GM08714 (cell line): ENCODE measurements around the gene ADCY7.

Experiments used
- H3K4me3 ChIP-seq: fragments of 200-500 bp; sonication (Bioruptor generic); 2 replicates; pipeline ENCODE4 v1.5.1; 2014; ENCODE audit warnings: mild to moderate bottlenecking, low read length, inconsistent platforms
- ZNF274 ChIP-seq: IDR thresholded peaks from 2 replicates; pipeline ENCODE4 v1.6.1; 2012; ENCODE audit warnings: mild to moderate bottlenecking, low read depth, low read length

Gene ADCY7

GRCh38 chr16:50244504-50245416 is 21.6 kb upstream of the ADCY7 start:
- TF ChIP-seq ZNF274 = no peak
- no peak overlapping the region for H3K4me3 ChIP-seq

- no peak for TF ChIP-seq ZNF274
- H3K4me3 ChIP-seq = peak overlapping the region; percentile 72; the same call in 1 of the 2 replicates
Measured at GRCh38 chr16:50245417-50246298, 20.7 kb upstream of the ADCY7 start.

DNA sequence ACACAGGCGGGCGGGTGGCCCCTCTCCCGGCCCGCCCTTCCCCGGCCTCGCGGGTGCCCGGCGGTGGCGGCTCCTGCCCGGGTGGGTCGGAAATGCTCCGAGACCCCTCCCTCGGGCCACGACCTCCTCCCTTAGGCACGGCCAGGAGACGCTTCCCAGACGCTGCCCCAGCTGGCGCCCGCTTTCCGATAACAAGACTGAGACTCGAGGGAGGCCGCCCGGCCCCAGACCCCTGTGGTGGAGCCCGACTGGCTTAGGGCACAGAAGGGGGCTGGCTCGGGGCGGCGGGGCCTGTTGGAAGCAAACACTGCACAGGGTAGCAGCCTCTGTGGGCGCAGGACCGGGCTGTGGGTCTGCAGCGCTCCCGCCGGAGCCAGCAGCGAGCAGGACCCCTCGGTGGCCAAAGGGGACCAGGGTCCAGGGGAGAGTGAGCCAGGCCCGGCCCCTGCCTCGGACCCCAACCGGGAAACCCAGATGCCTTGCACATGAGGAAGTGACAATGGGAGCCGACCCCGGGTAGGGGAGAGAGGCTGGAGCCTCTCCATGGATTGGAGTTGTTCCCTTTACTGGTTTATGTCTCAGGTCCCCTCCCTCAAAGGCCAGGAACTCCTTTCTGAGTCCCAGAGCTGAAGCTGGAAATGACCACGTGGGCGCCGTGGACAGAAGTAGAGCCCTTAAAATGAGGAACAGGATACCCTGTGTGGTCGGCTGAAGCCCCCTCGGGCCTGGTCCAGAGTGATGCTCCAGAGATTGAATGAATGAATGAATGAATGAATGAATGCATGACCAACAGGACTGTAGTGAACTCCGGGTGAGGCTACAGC is 19.8 kb upstream of the ADCY7 start:
- TF ChIP-seq ZNF274 = no peak
- H3K4me3 ChIP-seq = peak overlapping the region; percentile 72; the same call in 1 of the 2 replicates

GRCh38 chr16:50247123-50247905 is 19.0 kb upstream of the ADCY7 start:
- no peak overlapping the region for H3K4me3 ChIP-seq
- TF ChIP-seq ZNF274 = no peak

GRCh38 chr16:50247906-50248608 is 18.3 kb upstream of the ADCY7 start:
- no peak for TF ChIP-seq ZNF274
- no peak overlapping the region for H3K4me3 ChIP-seq

DNA sequence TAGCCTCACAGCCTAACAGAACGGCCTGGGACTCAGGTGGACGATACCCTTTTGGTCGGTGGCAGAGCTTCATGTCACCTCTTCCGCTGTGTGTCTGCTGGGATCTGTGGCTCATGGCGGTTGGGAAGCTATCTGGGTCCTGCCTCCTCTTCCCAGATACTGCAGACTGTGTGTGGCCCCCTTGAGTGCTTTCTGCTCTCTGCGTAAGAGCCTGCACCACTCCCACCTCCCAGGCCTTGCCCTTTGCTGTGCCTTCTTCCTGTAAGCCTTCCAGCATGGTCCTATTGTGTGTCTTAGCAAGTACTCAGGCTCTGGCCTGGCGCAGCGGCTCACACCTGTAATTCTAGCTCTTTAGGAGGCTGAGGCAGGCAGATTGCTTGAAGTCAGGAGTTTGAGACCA is 17.5 kb upstream of the ADCY7 start:
- H3K4me3 ChIP-seq = no peak overlapping the region
- TF ChIP-seq ZNF274 = no peak

- TF ChIP-seq ZNF274 = no peak
Measured at GRCh38 chr16:50251375-50252081, 14.8 kb upstream of the ADCY7 start.

GRCh38 chr16:50252082-50252611 is 14.2 kb upstream of the ADCY7 start:
- TF ChIP-seq ZNF274 = no peak
- H3K4me3 ChIP-seq = no peak overlapping the region

More at GRCh38 chr16:50251375-50252081, 14.8 kb upstream of the ADCY7 start:
- H3K4me3 ChIP-seq = no peak overlapping the region

DNA sequence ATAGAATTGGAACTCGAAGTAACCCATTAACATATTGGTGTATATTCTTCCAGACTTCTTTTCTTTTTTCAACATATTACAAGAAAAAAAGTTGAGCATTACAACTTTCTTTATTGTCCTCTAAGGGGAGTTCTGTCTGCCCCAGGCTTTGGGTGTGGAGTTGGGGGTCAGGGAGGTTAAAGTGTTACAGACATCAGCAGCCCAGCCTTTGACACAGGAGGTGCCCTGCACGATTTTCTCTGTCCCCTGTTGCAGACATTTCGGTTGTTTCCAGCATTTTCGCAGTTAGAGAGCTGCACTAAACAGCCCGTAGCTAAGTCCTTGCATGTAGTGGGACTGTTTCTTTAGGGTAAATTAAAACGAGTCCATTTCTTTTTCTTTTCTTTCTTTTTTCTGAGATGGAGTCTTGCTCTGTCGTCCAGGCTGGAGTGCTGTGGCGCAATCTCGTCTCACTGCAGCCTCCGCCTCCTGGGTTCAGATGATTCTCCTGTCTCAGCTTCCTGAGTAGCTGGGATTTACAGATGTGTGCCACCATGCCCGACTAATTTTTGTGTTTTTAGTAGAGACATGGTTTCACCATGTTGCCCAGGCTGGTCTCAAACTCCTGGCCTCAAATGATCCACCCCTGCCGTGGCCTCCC is 13.4 kb upstream of the ADCY7 start:
- no peak for TF ChIP-seq ZNF274

DNA sequence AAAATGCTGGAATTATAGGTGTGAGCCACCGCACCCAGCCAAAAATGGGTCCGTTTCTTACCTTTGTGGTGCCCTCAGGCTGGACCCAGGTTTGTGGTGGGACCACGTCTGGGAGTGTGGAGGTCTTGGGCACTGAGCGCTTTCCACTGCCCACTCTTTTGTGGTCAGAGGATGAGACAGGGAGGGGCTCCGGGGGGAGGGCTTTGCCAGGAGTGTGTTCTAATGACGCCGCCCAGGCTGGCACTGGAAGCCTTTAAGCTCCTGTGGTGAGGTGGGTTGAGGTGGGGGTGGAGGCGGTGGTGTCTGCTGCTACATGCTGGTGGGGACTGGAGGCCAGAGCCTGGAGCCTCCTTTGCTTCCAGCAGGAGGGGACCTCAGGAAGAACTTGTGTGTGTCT is 12.8 kb upstream of the ADCY7 start:
- no peak overlapping the region for H3K4me3 ChIP-seq
- no peak for TF ChIP-seq ZNF274

More for the DNA sequence above, 13.4 kb upstream of the ADCY7 start:
- H3K4me3 ChIP-seq = no peak overlapping the region

DNA sequence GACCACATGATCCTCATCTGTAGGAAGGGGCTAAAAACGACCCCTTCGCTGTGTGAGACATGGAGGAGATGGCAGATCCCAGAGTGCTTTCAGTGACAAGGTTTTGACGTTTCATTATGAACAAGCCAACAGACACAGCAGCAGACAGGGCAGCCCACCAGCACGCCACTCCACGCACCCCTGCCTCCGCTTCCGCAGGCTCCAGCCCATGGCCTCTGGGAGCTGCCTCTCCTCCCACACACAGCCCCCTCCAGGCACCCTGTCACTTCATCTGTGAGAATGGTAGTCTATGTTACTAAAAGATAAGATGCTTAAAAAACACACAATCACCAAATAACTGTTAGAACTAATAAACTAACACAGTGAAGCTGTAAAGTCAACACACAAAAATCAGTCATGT is 12.3 kb upstream of the ADCY7 start:
- no peak for TF ChIP-seq ZNF274
- no peak overlapping the region for H3K4me3 ChIP-seq
